ENCODE data around the gene PIK3R2. TPM values are rescaled to one million over a fixed set of nuclear protein-coding genes. Genes with fewer than 3 reads are reported as not detected.

The PIK3R2 gene
- total and polyA plus RNA-seq, 2 of the 8 experiments (the other 6 are each of a cell fraction or from before 2014, with no cell fraction given), result 21.7 to 57.1 TPM

GRCh38 chr19:18208098-18208951 lies 55.4 kb downstream of the PIK3R2 start (continued):
- no peak for TF ChIP-seq SIRT6 (IDR thresholded peaks at IDR 0.05; ENCODE audit: low read length)
- TF ChIP-seq E2F6 (IDR thresholded peaks at IDR 0.05), result no peak
- 0 out of 2 replicates have a peak, but pooled peaks have one; percentile 24 for TF ChIP-seq ATF2 (IDR thresholded peaks at IDR 0.05; ENCODE audit: low read length)
- no peak for TF ChIP-seq RFX5 (IDR thresholded peaks at IDR 0.05; ENCODE audit: borderline replicate concordance, low read depth, low read length)
- TF ChIP-seq CBX5 (IDR thresholded peaks at IDR 0.05; ENCODE audit: low read depth, low read length), result no peak
- TF ChIP-seq MAFK (IDR thresholded peaks at IDR 0.05; ENCODE audit: low read depth, low read length), result no peak
- TF ChIP-seq GABPA (IDR thresholded peaks at IDR 0.05; ENCODE audit: borderline replicate concordance, insufficient read depth, low read length), result no peak
- peak; percentile 41 to 82 (median 71) for TF ChIP-seq CTCF (IDR thresholded peaks at IDR 0.05; ENCODE audit: control extremely low read depth in 1 of 3, insufficient read depth in 1 of 3, low read depth in 1 of 3, low read length in 3 of 3)
- no peak for TF ChIP-seq CREB1 (IDR thresholded peaks at IDR 0.05)
- 0 out of 3 replicates have a peak, but pooled peaks of 1 of the 2 experiments have one; percentile 9 for TF ChIP-seq EP300 (IDR thresholded peaks at IDR 0.05; ENCODE audit: borderline replicate concordance in 1 of 2, low read depth in 2 of 2, low read length in 2 of 2)
- peak in 1 of 2 experiments; percentile 91; a peak in 1 of 4 replicates for TF ChIP-seq HDAC2 (IDR thresholded peaks at IDR 0.05; ENCODE audit: borderline replicate concordance in 1 of 2, low read depth in 2 of 2, low read length in 2 of 2)
